Esophagus muscularis mucosa (tissue), 3 donors: ENCODE data around the gene AQR.

Source experiments
- POLR2A ChIP-seq: fragments of 450-650 bp; IDR thresholded peaks from one replicate; pipeline ENCODE4 v1.6.1; 2017; ENCODE audit warnings: antibody characterized with exemption, moderate library complexity, mild to moderate bottlenecking, low read depth
- POLR2AphosphoS5 ChIP-seq, 2 donors: sonication (generic); formaldehyde crosslinking; IDR thresholded peaks; one replicate each; pipeline ENCODE4 v1.6.1; 2017; ENCODE audit warnings: antibody characterized with exemption in 2 of 2
- TF ChIP-seq, protein P1 (sequence below), 3 experiments: fragments of 200-600 bp in 2 of 3; fragments of 450-650 bp in 1 of 3; sonication (generic) in 2 of 3; IDR thresholded peaks; one replicate each; pipeline ENCODE4 v1.5.1; 2017 to 2019; ENCODE audit warnings: antibody characterized with exemption in 3 of 3, mild to moderate bottlenecking in 2 of 3, moderate library complexity in 1 of 3

DNA sequence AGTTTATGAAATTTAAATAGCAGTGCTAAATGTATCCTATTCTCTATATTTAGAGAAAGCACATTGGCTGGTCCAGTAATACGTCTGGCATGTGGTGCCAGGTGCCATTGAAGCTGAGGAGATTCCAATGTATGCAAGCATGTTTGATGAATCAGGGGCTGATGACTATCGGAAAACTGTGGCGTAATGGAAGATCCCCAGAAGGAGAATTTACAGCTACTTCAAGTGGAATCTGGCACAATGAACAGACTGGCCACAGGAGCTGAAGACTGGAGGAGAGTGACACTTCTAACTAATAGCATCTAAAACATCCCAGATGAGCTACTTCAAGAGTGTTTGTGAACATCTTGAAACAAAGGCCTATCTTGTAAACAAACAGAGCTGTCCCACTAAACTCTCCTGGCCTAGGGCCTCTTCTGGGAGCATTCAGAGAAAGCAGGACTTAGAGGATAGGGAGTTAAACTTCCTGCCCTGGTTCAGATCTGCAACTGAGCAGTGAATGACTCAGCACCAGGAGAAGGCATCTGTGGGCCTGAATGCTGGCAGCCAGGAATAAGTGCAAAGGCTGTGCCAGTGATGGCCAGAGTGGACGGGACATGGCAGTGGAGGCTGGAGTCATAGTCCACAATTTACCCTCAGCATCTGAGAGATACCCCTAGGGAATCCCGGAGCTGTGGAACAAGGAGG lies 159.0 kb downstream of the AQR start:
- TF ChIP-seq POLR2AphosphoS5 (IDR thresholded peaks at IDR 0.05) (no peak), POLR2A (no peak)
- TF ChIP-seq, protein P1, sequence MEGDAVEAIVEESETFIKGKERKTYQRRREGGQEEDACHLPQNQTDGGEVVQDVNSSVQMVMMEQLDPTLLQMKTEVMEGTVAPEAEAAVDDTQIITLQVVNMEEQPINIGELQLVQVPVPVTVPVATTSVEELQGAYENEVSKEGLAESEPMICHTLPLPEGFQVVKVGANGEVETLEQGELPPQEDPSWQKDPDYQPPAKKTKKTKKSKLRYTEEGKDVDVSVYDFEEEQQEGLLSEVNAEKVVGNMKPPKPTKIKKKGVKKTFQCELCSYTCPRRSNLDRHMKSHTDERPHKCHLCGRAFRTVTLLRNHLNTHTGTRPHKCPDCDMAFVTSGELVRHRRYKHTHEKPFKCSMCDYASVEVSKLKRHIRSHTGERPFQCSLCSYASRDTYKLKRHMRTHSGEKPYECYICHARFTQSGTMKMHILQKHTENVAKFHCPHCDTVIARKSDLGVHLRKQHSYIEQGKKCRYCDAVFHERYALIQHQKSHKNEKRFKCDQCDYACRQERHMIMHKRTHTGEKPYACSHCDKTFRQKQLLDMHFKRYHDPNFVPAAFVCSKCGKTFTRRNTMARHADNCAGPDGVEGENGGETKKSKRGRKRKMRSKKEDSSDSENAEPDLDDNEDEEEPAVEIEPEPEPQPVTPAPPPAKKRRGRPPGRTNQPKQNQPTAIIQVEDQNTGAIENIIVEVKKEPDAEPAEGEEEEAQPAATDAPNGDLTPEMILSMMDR (IDR thresholded peaks at IDR 0.05) = no peak
